Lower leg skin (tissue), 3 donors: ENCODE results near the gene STAP2.
"Not testable (repeated sequence)": the region's sequence is repeated elsewhere in the genome, so short reads cannot be mapped to it uniquely, and the experiment has no call there.

ENCODE experiments used
- CTCF ChIP-seq, 3 donors: fragments of 450-650 bp; IDR thresholded peaks; one replicate each; pipeline ENCODE4 v1.5.1; 2016; ENCODE audit warnings: antibody characterized with exemption in 3 of 3, mild to moderate bottlenecking in 3 of 3, moderate library complexity in 2 of 3
- POLR2A ChIP-seq, 2 donors: fragments of 450-650 bp; IDR thresholded peaks; one replicate each; pipeline ENCODE4 v1.6.1; 2016 to 2017; ENCODE audit warnings: antibody characterized with exemption in 2 of 2, mild to moderate bottlenecking in 1 of 2, moderate library complexity in 1 of 2

- not testable (repeated sequence) for TF ChIP-seq CTCF, POLR2A (IDR thresholded peaks at IDR 0.05)
These were observed 52.5 kb downstream of the STAP2 start for GRCh38 chr19:4286141-4286540.
